Heart right ventricle (tissue), 16 donors: Measurements from ENCODE around the gene CIDEA. TPM values are rescaled to one million over a fixed set of nuclear protein-coding genes. Genes with fewer than 3 reads are reported as not detected.

Experiments
- ATAC-seq, 8 donors: fragments of 200-7000 bp; cut with Tn5 transposase; one replicate each; pipeline ENCODE4 v1.9.1; 2020; ENCODE audit warnings: mild to moderate bottlenecking in 8 of 8, moderate library complexity in 8 of 8, moderate number of reproducible peaks in 1 of 8
- DNase-seq, 2 donors: peaks; one replicate each; pipeline ENCODE4 v3.0.0-alpha.2; 2020
- H3K27ac ChIP-seq, 10 donors: fragments of 200-600 bp; sonication (generic) in 2 of 10; one replicate each; pipeline versions ENCODE4 v1.5.0 to v1.8.0; 2020 to 2022; ENCODE audit warnings: mild to moderate bottlenecking in 3 of 10
- H3K27me3 ChIP-seq, 7 donors: fragments of 200-600 bp; one replicate each; pipeline ENCODE4 v1.8.0; 2021 to 2022; ENCODE audit warnings: mild to moderate bottlenecking in 2 of 7
- H3K36me3 ChIP-seq, 9 donors: fragments of 200-600 bp; sonication (generic) in 1 of 9; one replicate each; pipeline versions ENCODE4 v1.5.0 to v1.8.0; 2020 to 2022; ENCODE audit warnings: mild to moderate bottlenecking in 2 of 9
- H3K4me1 ChIP-seq, 9 donors: fragments of 200-600 bp; sonication (generic) in 1 of 9; one replicate each; pipeline versions ENCODE4 v1.5.0 to v1.8.0; 2020 to 2022; ENCODE audit warnings: mild to moderate bottlenecking in 4 of 9
- H3K4me3 ChIP-seq, 10 donors: fragments of 200-600 bp; sonication (generic) in 2 of 10; one replicate each; pipeline versions ENCODE4 v1.5.0 to v1.8.0; 2020 to 2022; ENCODE audit warnings: mild to moderate bottlenecking in 7 of 10, moderate library complexity in 2 of 10
- H3K9me3 ChIP-seq, 11 donors: fragments of 200-600 bp in 10 of 11; sonication (generic) in 2 of 11; one replicate each; pipeline versions ENCODE4 v1.5.0 to v1.8.0; 2013 to 2022; ENCODE audit warnings: mild to moderate bottlenecking in 2 of 11, control low read depth in 1 of 11, moderate library complexity in 1 of 11
- WGBS, 2 donors: extraction: QIAGEN DNeasy Blood & Tissue Kit; methylation state at CpG; one replicate each; pipeline ENCODE4 v1.1.7; 2013; ENCODE audit warnings: inconsistent platforms in 1 of 2; 5-methylcytosine and 5-hydroxymethylcytosine counted together
- intact Hi-C, 10 donors: fragments of 100-400 bp; cut with DNase I; formaldehyde crosslinking; loops; one replicate each; pipeline versions ENCODE4 v1.11.1 to v1.14.2; 2022
- polyA plus RNA-seq, 2 donors: library from polyadenylated mRNA; stranded (reverse); fragments of 200-250 nt; gene quantifications; one replicate each; pipeline ENCODE4 v1.2.3, GENCODE V29; 2013
- total RNA-seq, 10 donors: library from RNA; stranded (reverse); fragmentation: NEBNext Ultra II Directional in 3 of 10; extraction: Animal tissue kit (Norgen Biotek cat#: 25700) in 3 of 10; gene quantifications; one replicate each; pipeline versions ENCODE4 v1.2.1 to v1.2.4, GENCODE V29; 2021 to 2023
- TF ChIP-seq, protein P1 (sequence below), 9 donors: fragments of 200-600 bp; sonication (generic) in 2 of 9; IDR thresholded peaks; one replicate each; pipeline versions ENCODE4 v1.5.0 to v1.8.0; 2021 to 2022; ENCODE audit warnings: antibody characterized with exemption in 9 of 9, mild to moderate bottlenecking in 5 of 9, moderate library complexity in 1 of 9
- donor health status: Arrhythmogenic right ventricular cardiomyopathy.
- donor health status: ischemic (EF 13 %, LVEDD 7.1; RV severe dilation, severe dysfunction).
- donor health status: healthy with polysubstance abuse.
- donor health status: DM: no; HTN: yes; CAD: no.
- donor health status: DM: no; HTN: no; CAD: no.
- donor health status: ischemic (EF 25% LVEDD 6.9; RV normal size, moderate dysfunction).
- donor health status: ischemic (EF 25% LVEDD 5.7; RV mildly dilated, moderate dysfunction).
- donor health status: healthy.
- donor health status: DM: yes; HTN: yes; CAD: no.
- donor health status: Ischemic cardiomyopathy.
- donor health status: ischemic (EF 35%, LVEDD 5.7; RV mildly dilated, moderate dysfunction).
- donor health status: nonischemic (EF 11% LVEDD 7.7; RV severe dilation, severe dysfunction).
- donor health status: DM: yes; HTN: yes; CAD: no.
- donor health status: PGD.
- donor health status: ischemic (EF 29% LVEDD 5.4; RV normal size, mild dysfunction).
- donor health status: nonischemic (EF 23%, LVEDD 6.1; RV moderate dilation, normal function).

Gene CIDEA
- total and polyA plus RNA-seq, 12 donors, result 0.37 to 6.8 (median 1.4) TPM; not detected in 2

DNA sequence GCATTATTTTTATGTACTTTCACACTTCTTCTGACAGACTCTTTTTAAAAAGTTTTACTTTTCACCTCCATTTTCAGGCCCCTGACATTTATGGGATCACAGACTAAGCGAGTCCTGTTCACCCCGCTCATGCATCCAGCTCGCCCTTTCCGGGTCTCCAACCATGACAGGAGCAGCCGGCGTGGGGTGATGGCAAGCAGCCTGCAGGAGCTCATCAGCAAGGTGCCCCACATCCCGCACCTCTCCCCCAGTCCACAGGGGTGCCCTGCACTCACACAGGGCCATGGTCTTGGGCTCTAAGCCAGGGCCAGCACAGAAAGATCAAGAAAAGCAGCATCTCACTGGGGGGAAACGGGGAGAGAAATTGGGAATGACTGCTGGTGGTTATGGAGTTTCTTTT lies 8.6 kb downstream of the CIDEA start:
- Histone ChIP-seq H3K4me1 (no peaks in the 10 kb centered on the region), H3K27me3 (no peaks in the 10 kb centered on the region), H3K36me3 (no peaks in the 10 kb centered on the region), H3K27ac (no peak overlapping the region), H3K9me3 (no peaks in the 10 kb centered on the region), H3K4me3 (no peak overlapping the region)
- ATAC-seq (no peak), DNase-seq (no peak)
- intact Hi-C loops, result no loop called here
- TF ChIP-seq, protein P1, sequence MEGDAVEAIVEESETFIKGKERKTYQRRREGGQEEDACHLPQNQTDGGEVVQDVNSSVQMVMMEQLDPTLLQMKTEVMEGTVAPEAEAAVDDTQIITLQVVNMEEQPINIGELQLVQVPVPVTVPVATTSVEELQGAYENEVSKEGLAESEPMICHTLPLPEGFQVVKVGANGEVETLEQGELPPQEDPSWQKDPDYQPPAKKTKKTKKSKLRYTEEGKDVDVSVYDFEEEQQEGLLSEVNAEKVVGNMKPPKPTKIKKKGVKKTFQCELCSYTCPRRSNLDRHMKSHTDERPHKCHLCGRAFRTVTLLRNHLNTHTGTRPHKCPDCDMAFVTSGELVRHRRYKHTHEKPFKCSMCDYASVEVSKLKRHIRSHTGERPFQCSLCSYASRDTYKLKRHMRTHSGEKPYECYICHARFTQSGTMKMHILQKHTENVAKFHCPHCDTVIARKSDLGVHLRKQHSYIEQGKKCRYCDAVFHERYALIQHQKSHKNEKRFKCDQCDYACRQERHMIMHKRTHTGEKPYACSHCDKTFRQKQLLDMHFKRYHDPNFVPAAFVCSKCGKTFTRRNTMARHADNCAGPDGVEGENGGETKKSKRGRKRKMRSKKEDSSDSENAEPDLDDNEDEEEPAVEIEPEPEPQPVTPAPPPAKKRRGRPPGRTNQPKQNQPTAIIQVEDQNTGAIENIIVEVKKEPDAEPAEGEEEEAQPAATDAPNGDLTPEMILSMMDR (IDR thresholded peaks at IDR 0.05), result no peak
- 85 to 87% methylated on average over 8 of the region's 8 CpGs for WGBS, 2 donors

DNA sequence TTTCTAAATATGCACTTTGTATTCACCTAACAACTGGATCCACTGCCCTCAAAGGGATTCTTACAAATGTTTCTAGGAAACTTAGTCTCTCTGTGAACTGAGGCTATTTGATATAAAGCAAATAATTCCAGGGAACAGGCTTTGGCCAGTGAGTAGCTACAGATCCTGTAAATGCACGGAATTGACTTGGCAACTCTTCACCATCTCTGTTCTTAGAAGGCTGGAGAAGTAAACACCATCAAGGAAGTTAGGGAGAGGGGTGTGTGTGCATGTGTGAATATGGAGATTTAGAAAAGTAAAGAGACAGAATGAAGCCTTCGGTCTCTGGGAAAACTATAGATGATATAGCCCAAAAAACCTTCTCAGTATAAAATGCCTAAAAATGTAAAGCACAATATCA lies 10.7 kb downstream of the CIDEA start:
- intact Hi-C loops, result no loop called here
- ATAC-seq (no peak), DNase-seq (no peak)
- Histone ChIP-seq H3K27ac (no peak overlapping the region), H3K36me3 (no peaks in the 10 kb centered on the region), H3K4me3 (no peak overlapping the region), H3K9me3 (no peaks in the 10 kb centered on the region), H3K4me1 (no peaks in the 10 kb centered on the region), H3K27me3 (no peaks in the 10 kb centered on the region)
- 70 to 71% methylated on average over 2 of the region's 2 CpGs for WGBS, 2 donors
- TF ChIP-seq, protein P1 (IDR thresholded peaks at IDR 0.05), result no peak

DNA sequence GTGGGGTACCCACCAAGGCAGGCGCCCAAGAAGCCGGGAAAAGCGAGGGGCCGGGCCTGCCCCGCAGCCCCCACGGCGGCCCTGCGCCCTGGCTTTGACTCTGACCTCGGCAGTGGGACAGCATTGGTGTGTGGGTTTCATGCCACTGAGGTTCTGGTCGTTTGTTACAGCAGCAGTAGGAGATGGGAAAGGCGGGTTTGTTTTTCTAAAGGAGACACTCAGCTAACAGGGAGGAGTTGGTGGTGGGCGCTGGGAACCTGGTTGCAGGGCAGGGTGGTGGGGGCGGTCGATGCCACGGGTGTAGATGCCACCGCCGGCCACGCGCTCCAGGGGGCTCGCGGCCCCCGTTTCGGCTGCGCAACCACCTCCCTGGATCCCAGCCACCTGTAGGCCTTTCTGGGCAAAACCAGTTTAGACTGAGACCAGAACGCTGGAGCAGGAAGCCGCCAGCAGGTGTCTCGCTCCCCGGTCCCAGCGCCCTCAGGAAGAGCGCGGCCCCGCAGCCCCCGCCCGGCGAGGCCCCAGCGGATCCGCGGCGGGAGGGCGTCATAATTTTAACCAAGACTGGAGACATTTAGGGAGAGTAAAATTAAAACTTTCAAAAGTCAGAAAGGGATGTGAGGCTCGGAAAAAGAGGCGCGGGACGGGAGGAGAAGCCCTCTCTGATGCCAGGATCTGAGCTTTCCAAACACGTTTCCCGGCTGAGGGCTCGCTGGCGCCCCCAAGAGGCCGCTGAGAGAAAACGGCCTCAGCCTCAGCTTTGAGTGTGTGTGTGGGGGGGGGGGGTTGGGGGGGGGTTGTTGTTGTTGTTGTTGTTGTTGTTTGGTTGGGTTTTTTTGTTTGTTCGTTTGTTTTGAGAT lies 17.4 kb downstream of the CIDEA start:
- no peaks in the 10 kb centered on the region for H3K27me3 ChIP-seq
- TF ChIP-seq, protein P1 (IDR thresholded peaks at IDR 0.05), result peak; percentile 52 to 90 (median 70)
- peak; percentile 82 to 95 (median 93) for ATAC-seq
- no peaks in the 10 kb centered on the region for H3K9me3 ChIP-seq
- H3K27ac ChIP-seq, result peak overlapping the region in 9 of 10 donors; percentile 47 to 89 (median 72)
- H3K4me1 ChIP-seq, result peaks cover 0 to 9% (median 3%) of the 10 kb centered on the region in 9 donors
- H3K36me3 ChIP-seq, result no peaks in the 10 kb centered on the region
- DNase-seq, result peak; percentile 78 to 79
- intact Hi-C loops, result loop anchor here in 4 of 10 donors (1.0 to 5.0 kb wide), 2 partner anchors 36 kb away; partner anchors contain the start of gene TUBB6 (in 3 of the 4)
- peak overlapping the region in 9 of 10 donors; percentile 20 to 60 (median 47) for H3K4me3 ChIP-seq
- 19 to 20% methylated on average over 51 of the region's 51 CpGs for WGBS, 2 donors

DNA sequence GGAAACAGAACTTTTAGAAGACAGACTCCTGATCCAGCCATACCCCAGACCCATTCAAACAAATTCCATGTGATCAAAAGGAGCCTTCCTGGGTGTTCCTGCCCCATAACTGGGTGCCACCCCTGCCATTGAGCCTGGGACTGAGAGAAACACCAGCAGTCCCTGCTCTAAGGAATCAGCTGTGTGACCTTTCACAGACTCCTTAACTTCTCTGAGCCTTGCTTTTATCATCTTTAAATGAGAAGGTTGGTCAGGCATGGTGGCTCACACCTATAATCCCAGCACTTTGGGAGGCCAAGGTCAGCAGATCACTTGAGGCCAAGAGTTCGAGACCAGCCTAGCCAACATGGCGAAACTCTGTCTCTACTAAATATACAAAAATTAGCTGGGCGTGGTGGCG lies 20.6 kb downstream of the CIDEA start:
- intact Hi-C loops, result loop anchor here in 4 of 10 donors (5.0 kb wide), 2 partner anchors 33 to 103 kb away; partner anchors contain the start of genes TUBB6 (in 3 of the 4) and AFG3L2 (in 1 of the 4)
- peaks cover 12 to 40% (median 24%) of the 10 kb centered on the region in 9 donors for H3K4me1 ChIP-seq
- 98 to 99% methylated on average over 4 of the region's 4 CpGs for WGBS, 2 donors
- no peaks in the 10 kb centered on the region for H3K36me3 ChIP-seq
- ATAC-seq (no peak), DNase-seq (no peak)
- TF ChIP-seq, protein P1 (IDR thresholded peaks at IDR 0.05), result no peak
- H3K9me3 ChIP-seq, result no peaks in the 10 kb centered on the region
- H3K4me3 ChIP-seq, result no peak overlapping the region
- no peak overlapping the region for H3K27ac ChIP-seq
- no peaks in the 10 kb centered on the region for H3K27me3 ChIP-seq
